Activated CD4-positive, alpha-beta T cell treated with anti-CD3 and anti-CD28 coated beads, Interleukin-2, Interleukin-6, amounts not matched to agents 100 ng/mL and 50 ng/mL, durations not matched to agents 16 hours and 8 hours (primary cell): ENCODE results near the gene DNAAF5.
"Not testable (repeated sequence)": the region's sequence is repeated elsewhere in the genome, so short reads cannot be mapped to it uniquely, and the experiment has no call there.

Experiments
- DNase-seq: peaks from one replicate; pipeline ENCODE4 v3.0.0-alpha.2; 2020

Gene DNAAF5

DNA sequence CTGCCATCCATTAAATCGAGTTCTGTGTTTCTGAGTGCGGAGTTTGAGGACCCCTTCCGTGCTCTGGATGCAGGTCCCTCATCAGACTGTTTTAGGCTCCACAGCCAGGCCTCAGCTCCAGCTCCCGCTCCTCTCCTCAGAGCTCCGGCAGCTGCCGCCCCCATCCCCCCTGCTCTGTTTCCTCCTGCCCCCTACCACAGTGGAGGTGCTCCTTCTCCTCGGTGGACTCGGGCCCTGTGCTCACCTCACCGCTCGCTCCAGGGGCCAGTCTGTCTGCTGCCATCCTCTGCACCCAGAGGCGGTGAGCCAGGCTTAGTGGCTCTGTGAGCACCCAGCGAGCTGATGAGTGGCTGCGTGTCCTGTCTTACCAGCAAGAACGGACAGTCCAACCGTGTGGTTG, 21.9 kb downstream of the DNAAF5 start:
- DNase-seq, result no peak

GRCh38 chr7:749140-749551, 22.6 kb downstream of the DNAAF5 start:
- no peak for DNase-seq

DNA sequence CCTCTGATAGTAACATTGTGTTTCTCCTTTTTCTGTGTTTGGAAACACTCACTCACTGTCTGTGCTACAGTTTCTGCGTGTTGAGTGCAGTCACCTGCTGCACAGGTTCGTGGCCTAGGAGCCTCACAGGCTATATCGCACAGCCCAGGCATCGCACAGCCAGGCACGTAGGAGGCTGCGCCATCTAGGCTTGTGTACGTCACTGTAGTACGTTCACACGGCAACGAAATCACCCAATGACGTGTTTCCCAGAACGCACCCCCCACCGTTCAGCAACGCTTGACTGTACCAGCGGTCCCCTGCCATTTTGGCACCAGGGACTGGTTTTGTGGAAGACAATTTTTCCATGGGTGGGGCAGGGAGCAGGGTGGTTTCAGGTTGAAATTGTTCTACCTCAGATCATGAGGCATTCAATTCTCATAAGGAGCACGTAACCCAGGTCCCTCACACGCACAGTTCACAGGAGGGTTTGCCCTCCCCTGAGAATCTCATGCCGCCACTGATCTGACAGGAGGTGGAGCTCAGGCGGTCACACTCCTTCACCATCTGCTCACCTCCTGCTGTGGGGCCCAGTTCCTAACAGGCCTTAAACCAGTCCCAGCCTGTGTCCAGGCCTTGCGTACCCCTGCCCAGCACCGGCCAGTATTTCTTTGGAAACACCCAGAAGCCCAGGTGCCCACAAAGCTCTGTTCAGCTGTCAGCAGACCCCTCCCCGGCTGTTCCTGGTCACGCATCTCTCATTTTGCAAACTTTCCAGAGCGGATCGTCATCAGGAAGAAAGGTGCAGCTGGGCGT, 23.8 kb downstream of the DNAAF5 start:
- DNase-seq, result no peak

DNA sequence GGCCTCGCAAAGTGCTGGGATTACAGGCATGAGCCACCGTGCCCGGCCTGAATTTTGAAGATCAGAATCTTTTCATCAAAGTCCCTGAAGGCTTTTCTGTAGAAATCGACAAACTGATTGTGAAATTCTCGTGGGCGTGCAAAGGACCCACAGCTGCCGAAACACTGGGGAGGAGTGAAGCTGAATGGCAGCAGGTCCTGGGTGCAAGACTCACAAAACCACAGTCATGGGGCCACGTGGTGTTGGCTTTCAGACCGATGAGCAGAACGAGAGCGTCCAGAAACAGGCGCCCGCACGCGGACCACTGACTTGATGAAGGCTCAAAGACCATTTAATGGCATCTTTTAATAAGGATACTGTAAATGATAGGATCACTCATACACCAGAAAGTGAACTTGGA, 25.3 kb downstream of the DNAAF5 start:
- no peak for DNase-seq

- DNase-seq, result not testable (repeated sequence)
These were observed 25.8 kb downstream of the DNAAF5 start for GRCh38 chr7:752256-752655.

DNA sequence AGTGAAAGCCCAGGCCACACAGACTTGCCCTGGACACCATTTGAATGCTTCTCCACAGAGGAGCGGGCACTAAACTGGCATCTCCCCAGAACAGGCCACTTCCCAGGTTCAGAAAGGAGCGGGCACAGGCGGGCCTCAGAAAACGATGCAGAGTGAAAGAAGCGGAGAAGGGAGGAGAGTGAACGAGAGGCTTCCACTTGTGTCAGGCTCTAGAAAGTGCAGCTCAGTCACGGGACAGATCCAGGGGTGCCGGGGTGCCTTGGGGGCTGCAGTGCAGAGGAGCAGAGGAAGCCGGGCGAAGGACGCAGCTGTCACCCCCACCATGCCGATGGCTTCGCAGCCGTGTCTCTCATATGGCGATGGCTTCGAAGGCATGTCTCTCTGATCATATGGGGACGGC, 26.7 kb downstream of the DNAAF5 start:
- DNase-seq, result no peak

DNA sequence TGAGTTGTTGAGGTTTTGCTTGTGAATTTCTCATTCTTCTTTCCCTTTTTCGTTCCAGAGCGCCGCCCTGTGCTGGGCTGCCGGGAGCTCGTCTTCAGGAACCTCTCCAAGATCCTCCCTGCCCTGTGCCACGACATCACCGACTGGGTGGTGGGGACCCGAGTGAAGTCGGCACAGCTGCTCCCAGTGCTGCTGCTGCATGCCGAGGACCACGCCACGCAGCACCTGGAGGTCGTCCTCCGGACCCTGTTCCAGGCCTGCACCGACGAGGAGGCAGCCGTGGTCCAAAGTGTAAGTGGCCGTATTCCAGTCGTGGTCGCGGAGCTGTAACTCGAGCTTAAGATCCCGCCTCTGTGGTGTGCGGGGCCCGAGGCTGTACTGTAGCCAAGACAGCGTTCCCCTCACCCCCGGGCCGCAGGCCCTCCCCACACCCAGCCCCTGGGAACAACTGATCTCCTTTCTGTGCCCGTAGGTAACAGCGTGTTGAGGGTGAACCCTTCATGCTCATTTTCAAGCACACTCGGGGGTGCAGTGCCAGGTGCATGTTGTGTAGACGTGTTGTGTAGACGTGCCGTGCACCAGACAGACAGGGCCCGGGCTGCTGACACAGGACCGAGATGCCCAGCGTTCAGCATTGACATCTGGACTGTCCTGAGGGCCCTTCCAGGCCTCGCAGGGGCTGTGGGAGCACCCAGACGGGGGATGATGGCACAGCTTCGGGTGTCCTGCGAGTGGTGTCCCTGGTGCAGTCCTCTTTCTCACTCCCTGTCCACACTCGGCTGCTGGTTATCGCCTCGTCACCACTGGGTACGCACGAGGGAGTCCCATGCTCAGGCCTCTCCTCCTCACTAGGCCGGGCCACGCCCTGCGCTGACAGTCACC, 28.3 kb downstream of the DNAAF5 start:
- DNase-seq, result no peak

GRCh38 chr7:755413-755805, 28.9 kb downstream of the DNAAF5 start:
- DNase-seq, result no peak

- no peak for DNase-seq
These were observed 29.9 kb downstream of the DNAAF5 start for GRCh38 chr7:756231-756927.

GRCh38 chr7:756928-757560, 30.5 kb downstream of the DNAAF5 start:
- DNase-seq, result no peak

DNA sequence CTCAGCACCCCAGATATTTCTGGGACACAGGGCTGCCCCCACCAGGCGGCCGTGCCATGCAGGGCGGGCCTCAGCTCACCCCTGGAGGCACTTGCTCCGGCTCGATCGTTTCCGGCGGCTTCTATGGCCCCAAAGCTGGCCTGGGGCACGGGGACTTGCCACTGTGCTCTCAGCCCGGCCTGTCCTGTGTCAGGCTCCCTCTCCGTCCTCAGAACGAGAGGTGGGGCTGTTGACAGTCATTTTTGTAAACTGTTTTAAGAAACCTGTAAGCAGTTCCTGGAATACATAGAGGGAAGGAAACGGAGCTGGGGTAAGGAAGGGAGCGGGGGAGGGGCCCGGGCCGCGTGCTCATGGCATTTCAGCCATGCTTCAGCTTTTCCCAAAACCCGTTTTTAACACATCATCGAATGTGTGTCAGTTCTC, 31.3 kb downstream of the DNAAF5 start:
- peak; percentile 28 for DNase-seq

DNA sequence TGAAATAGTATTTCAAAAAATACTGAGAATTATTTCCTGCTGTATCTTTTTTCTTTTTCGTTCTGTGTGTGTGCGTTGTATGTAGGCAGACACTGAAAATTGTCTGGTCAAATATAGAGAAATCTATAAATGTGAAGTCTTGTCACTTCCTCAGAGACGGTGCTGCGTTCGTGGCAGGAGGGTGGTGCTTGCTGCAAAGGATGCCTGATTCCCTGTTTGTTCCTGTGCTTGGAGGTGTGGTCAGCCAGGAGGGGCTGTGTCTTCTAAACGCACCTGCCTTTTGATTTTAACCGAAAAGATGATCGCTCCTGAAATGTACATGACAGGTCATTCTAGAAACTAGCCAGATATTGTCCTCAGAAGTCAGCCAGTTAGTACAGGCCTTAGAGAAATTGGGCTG, 33.1 kb downstream of the DNAAF5 start:
- no peak for DNase-seq

DNA sequence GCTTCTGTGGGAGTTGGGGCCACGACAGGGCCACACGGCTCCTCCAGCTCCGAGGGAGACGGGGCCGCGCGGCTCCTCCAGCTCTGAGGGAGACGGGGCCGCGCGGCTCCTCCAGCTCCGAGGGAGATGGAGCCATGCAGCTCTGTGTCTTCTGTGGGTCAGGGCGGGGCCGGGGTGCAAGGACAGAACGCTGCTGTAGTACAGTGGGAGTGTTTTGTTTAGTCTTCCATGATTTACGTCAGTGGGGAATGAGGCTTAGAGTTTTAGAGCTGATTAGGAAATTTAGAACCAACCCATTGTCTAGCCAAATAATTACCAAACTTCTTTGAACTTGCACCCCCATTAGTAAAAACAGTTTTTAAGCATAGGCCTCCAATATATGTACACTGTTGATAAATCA, 33.5 kb downstream of the DNAAF5 start:
- DNase-seq, result no peak

DNA sequence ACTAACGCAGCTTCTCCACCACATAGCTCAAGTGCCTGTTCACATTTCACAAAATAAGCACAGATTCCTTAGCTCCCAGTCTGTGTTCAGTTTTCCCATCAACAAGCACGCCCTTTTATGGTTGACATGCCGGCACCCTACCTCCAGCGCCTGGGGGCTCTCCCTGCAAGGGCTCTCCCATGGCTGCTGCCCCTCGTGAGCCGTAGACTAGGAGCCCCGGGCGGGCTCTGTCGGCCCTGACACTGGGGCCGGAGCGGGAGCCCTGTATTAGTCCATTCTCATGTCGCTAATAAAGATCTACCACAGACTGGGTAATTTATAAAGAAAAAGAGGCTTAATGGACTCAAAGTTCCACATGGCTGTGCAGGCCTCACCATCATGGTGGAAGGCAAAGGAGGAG, 34.6 kb downstream of the DNAAF5 start:
- no peak for DNase-seq

DNA sequence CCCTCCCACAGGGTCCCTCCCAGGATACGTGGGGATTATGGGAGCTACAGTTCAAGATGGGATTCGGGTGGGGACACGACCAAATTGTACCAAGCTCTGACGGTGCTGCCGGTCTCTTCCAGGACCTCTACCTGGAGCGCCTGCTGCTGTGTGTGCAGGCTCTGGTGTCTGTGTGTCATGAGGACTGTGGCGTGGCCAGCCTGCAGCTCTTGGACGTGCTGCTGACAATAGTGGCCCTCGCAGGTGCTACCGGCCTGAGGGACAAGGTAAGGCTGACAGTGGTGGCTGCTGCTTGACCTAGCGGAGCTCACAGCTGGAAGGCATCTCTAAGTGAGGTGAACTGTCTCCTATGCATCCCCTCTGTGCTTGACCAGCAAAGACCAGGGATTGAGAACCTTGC, 35.1 kb downstream of the DNAAF5 start:
- no peak for DNase-seq

DNA sequence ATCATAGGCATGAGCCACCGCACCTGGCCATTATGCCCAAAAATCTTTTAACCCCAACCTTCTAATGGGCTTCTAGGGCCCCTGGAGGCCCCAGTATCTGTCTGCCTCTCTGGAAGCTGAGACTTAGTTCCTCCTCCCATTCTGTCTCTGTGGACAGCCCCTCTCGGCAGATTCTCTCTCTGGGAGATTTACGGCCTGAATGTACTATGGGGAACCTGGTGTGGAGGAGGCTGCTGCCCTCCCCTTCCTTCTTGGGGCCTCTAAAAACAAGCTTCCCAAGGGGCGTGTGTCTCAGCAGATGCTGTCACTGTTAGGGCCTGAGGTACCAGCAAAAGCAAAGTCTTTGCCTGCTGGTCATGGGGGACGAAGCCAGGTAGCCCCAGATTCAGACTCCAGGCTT, 36.4 kb downstream of the DNAAF5 start:
- DNase-seq, result no peak

- DNase-seq, result no peak
These were observed 37.3 kb downstream of the DNAAF5 start for GRCh38 chr7:763762-764161.

DNA sequence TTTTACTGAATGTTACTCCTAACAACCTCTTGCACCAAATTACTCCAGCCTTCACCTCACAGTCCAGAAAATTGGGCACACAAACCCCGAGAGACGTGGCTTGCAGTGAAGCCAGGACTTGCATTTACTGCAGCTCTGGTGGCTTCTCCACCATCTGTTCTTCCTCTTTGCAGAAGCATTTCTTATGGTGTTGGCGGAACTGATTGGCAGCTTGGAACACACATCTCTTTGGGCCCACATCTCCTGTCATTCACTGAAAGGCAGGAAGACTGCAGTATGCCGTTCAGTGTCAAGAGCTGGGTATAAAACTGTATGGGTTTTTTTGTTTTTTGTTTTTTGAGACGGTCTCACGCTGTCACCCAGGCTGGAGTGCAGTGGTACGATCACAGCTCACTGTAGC, 38.9 kb downstream of the DNAAF5 start:
- no peak for DNase-seq

DNA sequence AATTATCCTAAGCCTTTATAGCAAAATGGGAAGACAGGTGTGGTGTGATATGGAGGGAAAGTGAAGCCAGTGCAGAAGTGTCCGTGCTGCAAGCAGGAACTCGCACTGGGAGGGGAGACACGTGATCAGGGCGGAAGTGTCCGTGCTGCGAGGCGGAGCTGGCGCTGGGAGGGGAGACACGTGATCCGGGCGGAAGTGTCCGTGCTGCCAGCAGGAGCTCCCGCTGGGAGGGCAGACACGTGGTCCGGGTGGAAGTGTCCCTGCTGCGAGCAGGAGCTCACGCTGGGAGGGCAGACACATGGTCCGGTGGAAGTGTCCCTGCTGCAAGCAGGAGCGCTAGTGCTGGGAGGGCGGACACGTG, 41.1 kb downstream of the DNAAF5 start:
- DNase-seq, result peak; percentile 22

- DNase-seq, result peak; percentile 36
These were observed 41.6 kb downstream of the DNAAF5 start for GRCh38 chr7:767941-768731.

DNA sequence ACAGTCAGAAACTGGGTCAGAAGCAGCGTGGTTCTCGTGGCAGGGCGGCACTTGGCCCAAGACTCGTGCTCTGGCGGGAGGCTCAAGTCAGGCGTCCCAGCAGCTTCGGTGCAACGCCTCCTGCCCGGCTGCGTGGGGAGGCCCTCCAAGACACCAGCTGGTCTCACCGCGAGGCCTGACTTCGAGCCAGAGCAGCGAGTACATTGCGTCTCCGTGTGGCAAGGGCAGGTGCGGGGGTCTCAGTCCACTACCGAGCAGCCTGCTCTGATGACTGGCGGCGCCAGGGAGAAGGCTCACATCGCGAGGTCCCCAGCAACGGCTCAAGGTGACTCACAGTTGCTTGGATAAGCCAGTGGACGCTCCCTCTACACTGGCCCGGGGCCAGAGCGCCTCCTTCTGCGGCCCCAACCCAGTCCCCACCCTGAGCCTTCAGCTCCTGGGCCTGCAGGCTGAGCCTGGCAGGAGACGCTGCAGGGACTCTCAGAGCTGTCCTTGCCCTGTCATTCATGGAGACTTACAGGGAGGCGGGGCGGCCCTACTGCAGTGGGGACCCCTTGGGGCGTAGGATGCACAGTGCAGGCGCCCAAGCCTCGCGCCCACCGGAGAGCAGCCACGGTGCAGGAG, 42.5 kb downstream of the DNAAF5 start:
- no peak for DNase-seq

- DNase-seq, result no peak
These were observed 43.8 kb downstream of the DNAAF5 start for GRCh38 chr7:770336-770735.
